ENCODE data around the gene GAS2L2.
"Not testable (repeated sequence)": the region's sequence is repeated elsewhere in the genome, so short reads cannot be mapped to it uniquely, and the experiment has no call there.

Gene GAS2L2

DNA sequence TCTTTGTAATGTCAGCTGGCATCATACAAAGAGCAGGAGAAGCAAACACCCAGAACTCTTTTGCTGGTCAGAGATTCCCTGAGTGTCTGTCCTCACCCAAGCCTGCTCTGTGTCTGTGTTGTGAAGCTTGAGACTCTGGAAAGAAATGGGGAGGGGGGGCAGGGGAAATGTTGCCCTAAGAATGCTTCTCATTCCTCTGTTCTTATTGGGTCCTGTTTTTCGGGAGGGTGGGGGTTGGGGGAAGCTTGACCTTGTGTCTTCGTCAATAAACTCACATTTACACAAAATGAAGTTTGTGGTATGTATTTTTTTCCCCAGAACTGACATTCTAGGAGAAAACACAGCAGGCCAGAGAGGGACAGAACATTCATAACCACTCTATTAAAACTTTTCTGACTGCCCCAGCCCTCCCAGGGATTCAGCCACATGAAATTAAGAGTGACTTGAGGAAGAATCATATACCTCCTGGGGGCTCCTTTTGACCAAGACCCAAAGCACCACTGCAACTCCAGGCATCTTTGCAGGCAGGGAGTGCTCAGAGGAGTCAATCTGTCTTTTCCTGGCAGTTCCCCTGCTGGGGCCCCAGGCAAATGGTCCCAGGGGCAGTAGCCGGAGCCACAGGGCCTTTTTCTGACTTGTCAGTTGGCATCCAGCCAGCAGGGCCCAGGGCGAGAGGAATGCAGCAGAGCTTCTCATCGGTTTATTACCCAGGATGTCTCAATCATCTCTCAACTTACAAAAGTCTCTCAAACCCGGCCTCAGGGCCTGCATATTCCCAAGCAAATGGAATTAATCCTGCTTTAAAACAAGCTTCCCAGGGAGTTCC lies 26.7 kb downstream of the GAS2L2 start:
- no peak for DNase-seq

DNA sequence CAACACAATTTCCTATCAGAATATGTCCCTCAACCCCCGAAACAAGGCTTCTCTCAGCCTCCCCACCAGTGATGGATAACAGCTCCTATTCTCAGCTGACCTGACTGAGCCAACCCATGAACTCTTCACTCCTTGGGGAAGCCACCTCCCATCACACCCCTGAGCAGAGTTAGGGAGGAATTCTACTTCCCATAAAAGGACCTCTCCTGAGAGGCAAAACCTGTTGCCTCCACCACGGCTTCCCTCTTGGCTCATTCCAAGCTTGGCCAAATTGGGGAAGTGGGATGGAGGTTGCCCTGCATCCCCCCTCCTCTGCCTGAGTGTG lies 27.3 kb downstream of the GAS2L2 start:
- DNase-seq: no peak

DNA sequence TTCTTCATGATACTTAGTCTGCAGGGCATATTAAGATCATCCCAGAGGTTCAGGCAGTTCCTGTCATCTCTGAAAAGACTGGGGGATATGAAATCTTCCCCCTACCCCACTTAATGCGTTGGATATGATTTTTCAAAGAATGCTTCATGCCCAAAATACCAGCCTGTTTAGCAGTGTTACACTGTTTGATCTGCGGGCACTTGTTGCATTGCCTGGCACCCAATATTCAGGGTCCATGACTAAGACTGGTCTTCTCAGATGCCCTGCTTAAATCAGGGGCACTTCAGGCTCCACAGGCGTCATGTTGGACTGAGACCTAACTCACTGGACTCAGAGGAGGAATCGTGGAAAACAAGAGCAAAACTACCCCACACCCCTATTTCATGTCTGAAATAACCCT lies 28.0 kb downstream of the GAS2L2 start:
- no peak for DNase-seq

DNA sequence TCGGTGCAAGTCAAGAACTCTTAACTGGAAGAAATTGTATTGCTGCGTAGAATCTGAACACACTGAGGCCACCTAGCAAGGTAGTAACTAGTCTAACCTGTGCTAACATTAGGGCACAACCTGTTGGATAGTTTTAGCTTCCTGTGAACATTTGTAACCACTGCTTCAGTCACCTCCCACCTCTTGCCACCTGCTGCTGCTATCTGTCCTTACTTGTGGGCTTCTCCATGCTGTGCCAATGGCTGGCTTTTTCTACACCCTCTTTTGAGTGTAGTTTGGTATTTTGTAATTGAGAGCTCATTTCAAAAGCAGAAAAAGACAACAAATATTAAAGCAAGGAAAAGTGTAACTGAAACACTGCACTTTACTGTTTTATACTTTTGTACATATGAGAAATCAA lies 29.3 kb downstream of the GAS2L2 start:
- no peak for DNase-seq

DNA sequence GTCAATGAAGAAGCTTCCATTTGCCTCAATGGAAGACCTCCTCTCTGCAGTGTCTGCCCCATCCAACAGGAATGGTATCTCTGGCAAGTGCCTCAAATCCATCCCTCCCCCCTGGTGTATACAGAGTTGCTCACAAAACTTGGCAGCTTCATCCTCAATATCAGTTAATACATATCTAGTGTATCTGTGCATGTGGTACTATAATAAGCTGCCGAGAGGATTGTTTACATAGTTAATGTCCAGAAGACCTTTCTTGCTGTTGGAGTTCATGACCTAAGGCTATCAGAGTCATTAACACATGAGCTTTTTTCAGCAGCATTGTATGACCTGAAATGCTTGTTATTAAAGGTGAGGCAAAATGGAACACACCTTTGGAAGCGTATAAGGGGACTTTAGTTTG lies 35.6 kb downstream of the GAS2L2 start:
- no peak for DNase-seq

DNA sequence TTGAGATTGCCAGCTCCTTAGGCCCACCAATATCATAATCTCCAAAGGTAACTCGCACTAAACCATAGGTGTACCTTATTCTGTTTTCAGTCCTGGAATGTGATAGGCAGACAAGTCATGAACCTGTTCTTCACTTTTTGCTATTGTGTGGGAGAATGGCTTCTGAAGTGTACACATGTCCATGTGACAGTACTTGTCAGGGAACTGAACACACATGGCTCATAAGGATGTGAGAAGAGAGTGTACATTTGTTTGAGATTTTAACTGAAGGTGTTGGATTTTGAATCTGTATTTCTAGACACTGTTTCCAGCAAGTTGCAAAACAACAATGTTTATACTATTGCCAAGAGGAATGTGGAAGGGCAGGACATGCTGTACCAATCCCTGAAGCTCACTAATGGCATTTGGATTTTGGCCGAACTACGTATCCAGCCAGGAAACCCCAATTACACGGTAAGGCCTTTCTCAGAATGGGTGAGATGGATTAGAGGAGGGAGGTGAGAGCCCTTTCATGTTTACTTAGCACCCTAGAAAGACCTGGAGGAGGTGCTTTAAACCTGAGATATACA lies 36.1 kb downstream of the GAS2L2 start:
- no peak for DNase-seq

DNA sequence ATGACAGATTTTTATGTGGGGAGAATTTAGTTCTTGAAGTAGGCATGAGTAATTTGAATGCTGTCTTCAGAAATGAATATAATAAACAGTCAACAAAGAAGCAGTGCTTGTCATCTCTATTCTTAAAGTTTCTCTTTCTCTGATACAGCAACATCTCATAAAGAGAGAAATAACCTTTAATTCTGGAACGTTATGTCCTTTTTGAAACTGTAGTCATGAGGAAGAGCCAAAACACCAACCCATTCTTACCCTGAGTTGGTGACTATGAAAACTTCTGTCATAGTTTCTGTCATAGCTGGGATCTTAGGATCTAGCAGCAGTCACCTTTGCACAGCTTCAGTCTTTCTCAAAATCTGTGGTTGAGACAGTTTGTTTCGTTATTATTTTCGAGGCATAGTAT lies 36.9 kb downstream of the GAS2L2 start:
- no peak for DNase-seq

DNA sequence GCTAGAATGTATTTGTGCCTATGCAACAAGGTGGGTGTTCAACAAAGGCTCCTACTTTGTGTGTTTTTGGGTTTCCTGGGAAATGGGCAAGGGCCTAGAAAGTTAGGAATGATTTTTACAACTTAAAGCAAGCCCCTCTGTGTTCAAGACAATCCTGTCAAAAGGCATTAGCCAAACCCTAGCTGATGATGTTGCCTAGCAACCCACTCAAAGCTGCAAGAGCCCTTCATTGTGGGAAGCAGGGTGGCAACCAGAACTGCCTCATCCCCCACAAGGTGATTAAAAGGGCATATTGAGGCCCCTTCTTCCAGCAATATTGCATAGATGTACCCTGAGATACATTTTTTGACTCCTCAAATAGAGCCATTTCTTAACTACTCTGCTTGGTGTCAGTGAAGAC lies 37.6 kb downstream of the GAS2L2 start:
- DNase-seq: no peak

DNA sequence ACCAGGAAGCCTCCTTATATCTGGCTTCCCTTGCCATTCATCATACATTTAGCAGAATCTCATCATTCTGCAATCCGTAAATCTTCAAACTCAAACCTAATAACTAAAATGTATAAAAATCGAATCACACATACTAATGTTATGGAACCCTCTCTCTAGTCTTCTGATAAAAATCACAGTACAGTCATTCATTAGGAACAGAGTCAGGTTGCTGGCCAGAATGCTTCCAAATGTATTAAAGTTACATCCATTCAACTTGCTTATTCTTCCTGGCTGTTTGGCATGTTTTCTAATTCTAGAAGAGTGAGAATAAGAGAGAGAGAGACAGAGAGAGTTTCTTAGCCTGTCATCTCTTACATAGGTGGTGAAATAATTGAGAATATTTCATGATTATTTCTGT lies 38.1 kb downstream of the GAS2L2 start:
- DNase-seq: no peak

DNA sequence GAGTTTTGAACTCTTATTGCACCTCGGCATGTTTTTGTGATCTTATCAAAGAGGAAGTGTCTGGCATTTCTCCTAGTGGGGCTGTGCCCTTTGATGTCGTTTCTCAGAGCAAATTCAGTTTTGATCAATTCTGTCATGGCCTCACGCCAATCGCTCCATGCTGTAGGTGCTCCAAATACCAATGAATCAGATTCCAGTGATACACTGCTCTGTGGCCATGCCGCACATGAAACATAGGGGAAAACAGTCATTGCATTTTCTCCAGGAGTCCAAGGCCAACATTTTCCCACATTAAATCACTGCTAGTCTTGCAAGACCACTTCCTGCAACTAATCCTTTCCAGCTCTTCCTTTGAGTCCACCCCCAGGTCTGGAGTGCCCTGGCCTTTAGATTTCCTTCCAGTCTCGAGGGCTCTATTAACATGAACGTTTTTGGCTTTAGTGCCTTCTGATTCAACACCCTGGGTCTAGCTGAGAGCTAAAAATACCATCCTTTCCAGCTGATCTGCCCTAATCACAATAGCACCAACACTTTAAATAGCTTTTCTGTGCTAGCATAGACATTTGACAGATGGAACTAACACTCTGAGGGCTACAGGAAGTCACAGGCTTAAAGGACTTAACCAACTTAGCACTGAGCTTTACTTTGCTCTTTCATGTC lies 39.8 kb downstream of the GAS2L2 start:
- DNase-seq: no peak

DNA sequence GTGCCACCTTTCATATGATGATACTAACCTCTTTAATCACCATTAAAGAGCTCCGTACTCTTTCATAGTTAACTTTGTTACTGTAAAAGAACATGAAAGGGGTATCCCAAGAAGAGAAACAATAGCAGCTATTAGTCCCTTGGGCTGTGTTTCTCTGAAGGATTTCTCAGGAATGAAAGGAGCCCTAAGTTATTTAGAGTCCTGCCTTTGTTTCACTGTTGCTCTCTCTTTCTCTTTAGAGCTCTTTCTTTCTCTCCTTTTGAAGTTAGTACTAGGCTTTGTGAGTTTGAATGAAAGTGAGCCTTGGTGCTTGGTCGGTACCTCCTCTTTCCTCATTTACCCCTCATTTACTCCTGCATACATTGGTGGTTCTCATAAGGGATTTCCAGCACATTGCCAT lies 42.1 kb downstream of the GAS2L2 start:
- no peak for DNase-seq

DNA sequence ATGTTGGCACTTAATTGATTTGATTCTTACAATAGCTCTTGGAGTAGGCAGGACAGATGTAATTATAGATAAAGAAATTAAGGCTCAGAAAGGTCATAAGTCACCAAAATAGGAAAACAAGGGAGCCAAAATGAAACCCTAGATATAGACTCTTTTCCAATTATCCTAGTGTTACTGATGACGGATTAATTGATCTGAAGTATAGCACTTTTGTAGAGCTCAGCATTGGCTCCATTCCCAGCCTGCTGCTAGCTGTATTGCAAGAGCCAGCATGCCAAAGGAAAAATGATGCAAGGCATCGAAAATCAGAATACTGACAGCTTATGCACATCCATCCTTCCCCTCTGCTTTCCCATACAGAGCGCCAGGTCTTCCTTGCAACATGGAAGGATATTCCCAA lies 43.2 kb downstream of the GAS2L2 start:
- no peak for DNase-seq

DNA sequence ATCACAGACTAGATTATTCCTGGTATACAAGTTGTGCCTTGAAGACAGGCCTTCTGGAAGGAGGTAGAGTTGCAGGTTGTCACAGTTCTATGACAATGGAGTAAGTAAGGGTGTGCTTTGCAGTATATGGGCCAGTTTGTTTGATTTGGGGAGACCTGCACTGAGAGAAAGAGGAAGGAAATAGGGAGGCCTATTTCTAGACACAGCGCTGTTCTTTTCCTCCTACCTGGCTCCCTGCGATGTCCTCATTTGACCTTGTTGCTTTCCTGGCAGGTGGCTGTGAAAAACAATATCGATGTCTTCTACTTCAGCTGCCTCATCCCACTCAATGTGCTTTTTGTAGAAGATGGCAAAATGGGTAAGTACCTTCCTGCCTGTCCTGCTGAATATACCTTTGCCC lies 44.1 kb downstream of the GAS2L2 start:
- no peak for DNase-seq

DNA sequence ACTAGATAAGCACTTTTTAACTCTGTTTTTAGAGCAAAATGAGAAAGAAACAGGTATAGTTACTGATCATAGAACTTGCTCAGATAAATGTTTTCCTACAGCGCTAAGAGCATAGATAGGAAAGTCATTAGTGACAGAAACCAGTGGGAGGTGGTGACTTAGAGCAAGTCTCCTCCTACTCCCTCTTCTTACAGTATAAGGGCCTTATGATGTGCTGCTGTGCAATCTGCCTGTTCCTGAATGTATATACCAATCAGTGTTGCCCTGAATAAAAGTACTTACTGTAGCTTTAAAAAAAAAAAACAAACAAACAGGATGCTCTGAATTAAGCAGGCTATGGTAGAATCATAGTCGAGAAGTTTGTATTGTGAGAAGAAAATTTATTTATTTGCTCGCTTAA lies 44.9 kb downstream of the GAS2L2 start:
- DNase-seq: peak; percentile 17 to 61

DNA sequence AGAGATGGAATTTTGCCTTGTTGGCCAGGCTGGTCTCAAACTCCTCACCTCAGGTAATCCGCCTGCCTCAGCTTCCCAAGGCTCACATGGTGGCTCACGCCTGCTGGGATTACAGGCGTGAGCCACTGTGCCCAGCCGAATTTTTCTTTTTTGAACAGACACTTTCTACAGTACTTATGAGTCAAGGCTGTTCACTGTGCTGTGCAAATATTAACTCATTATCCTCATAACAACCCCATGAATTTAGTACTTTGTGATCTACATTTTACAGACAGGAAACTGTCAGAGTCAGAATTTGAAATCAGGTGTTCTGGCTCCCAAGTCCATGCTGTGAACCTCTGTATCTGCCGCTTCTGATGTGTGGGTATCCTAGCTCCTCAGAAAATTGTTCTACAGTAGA lies 47.3 kb downstream of the GAS2L2 start:
- no peak for DNase-seq

DNA sequence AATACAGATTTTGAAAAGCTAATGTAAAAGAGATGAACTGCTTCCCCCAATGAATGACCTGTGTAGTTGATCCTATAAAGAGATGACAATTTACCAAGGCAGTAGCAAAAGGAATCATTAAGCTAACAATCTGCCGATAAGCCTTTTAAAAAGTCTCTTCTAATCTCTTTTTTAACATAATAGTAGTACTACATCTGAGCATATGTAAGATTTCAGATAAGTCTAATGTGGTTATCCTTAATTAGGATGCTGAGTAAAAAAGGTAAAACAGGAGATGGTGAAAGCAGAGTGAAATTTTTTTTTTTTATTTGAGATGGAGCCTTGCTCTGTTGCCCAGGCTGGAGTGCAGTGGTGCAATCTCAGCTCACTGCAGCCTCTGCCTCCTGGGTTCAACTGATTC lies 47.8 kb downstream of the GAS2L2 start:
- DNase-seq: no peak

DNA sequence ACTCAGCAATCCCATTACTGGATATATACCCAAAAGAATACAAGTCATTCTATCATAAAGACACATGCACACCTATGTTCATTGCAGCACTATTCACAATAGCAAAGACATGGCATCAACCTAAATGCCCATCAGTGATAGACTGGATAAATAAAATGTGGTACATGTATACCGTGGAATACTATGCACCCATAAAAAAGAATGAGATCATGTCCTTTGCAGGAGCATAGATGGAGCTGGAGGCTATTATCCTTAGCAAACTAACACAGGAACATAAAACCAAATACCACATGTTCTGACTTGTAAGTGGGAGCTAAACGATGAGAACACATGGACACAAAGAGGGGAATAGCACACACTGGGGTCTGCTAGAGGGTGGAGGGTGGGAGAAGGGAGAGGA lies 49.7 kb downstream of the GAS2L2 start:
- DNase-seq: not testable (repeated sequence)

DNA sequence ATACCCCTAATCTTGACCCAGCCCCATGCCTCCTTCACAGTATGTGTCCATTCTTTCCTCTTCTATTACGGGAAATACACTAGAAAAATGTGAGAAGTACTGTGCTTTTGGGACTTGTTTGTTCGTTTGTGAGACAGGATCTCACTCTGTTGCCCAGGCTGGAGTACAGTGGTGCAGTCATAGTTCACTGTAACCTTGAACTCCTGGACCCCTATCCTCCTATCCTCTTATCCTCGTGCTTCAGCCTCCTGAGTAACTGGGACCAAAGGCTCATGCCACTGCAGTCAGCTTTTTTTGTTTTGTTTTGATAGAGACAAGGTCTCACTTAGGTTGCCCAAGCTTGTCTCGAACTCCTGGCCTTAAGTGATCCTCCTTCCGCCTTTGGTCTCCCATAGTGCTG lies 51.5 kb downstream of the GAS2L2 start:
- DNase-seq: no peak

DNA sequence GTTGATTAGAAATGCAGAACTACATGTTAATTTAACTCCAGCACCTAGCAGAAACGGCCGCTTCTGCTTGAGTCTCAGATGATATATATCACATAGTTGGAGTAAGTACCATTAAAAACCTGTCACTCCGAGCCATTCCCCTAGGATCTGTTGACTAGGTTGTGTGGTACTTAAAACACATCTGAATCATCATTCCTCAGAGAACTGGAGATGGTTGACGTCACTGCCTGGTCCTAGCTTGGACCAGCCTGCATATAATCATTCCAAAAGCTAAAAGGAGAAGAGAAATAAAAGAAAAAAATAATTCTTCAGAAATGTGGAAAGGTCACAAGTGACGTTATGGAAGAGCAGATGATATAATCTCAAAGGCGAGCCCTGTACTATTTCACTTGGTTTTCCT lies 52.9 kb downstream of the GAS2L2 start:
- DNase-seq: no peak

DNA sequence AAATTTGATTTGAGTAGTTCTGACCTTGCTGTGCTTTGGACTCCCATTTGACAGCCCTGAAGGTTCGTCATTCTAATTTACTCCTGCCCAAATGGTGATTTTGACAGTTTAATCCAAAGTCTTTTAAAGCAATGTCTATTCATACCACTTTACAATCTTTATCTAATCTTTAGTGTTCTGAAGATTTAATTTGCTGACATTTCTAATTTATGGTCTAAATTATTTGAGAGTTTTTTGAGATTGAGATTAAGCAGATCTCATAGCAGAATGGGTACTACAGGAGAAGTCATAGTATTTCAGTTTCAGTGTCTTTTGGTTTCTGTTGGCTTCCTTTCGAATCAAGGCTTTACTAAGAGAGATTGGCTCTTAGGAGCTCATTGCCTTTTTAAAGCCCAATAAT lies 54.2 kb downstream of the GAS2L2 start:
- no peak for DNase-seq

DNA sequence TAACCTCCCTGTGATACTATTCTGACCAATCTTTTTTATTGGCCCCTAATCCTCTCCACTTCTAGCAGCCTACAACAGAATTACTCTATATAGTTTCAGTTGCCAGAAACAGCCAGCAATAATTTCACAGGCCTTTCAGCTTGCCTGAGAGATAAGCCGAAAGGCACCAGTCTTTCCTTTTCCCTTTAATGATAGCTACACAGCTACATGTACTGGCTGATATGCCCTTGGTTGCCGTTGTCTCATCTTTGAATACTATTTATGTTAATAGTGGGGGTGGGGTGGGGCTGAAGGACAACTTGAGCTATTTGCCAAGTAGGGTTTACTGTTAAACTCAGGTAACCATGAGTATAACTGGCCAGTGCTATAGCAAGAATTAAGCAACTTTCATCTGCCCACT lies 57.4 kb downstream of the GAS2L2 start:
- no peak for DNase-seq

DNA sequence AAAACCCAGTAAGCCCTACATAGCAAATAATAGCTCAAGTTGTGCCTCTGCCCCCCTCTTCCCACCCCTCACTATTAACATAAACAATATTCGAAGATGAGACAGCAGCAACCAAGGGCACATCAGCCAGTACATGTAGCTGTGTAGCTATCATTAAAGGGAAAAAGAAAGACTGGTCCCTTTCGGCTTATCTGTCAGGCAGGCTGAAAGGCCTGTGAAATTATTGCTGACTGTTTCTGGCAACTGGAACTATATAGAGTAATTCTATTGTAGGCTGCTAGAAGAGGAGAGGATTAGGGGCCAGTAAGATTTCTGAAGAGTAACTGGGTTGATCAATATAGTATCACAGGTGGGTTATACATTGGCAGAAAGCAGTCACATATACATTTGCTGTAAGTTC lies 58.1 kb downstream of the GAS2L2 start:
- no peak for DNase-seq

Data from inflammatory macrophage treated with lipopolysaccharide for 1 hour (primary cell).